ENCODE data around the gene LY6G5B.

LY6G5B gene

GRCh38 chr6:31640612-31641011 lies 29.2 kb upstream of the LY6G5B start:
- H4K20me1 ChIP-seq (ENCODE audit: insufficient read depth, low read length): no peaks in the 10 kb centered on the region
- no peak for DNase-seq
- no peak overlapping the region for H3K4me3 ChIP-seq (ENCODE audit: low read length)
- TF ChIP-seq EZH2 (optimal IDR thresholded peaks at IDR 0.05; ENCODE audit: low read depth, low read length): no peak
- TF ChIP-seq CTCF (IDR thresholded peaks at IDR 0.05; ENCODE audit: low read length): no peak
- TF ChIP-seq EZH2phosphoT487 (IDR thresholded peaks at IDR 0.05; ENCODE audit: low read length): no peak
- H3F3A ChIP-seq (ENCODE audit: insufficient read depth, low read length): peaks cover 27% of the 10 kb centered on the region
- no peak overlapping the region for H2AFZ ChIP-seq (ENCODE audit: low read length)
- H3K36me3 ChIP-seq (replicated peaks; ENCODE audit: insufficient read depth, low read length): no peaks in the 10 kb centered on the region
- H3K27ac ChIP-seq (ENCODE audit: low read length): no peak overlapping the region
- no peaks in the 10 kb centered on the region for H3K27me3 ChIP-seq (replicated peaks; ENCODE audit: insufficient read depth, low read length)
- no peaks in the 10 kb centered on the region for H3K4me1 ChIP-seq (ENCODE audit: low read length)
- H3K9ac ChIP-seq (ENCODE audit: low read length): no peak overlapping the region
- H3K79me2 ChIP-seq (ENCODE audit: low read length): no peaks in the 10 kb centered on the region
- H3K9me2 ChIP-seq (replicated peaks; ENCODE audit: insufficient read depth, low read length): no peaks in the 10 kb centered on the region
- no peak overlapping the region for H3K4me2 ChIP-seq (ENCODE audit: low read depth, low read length)
- no peaks in the 10 kb centered on the region for H3K9me3 ChIP-seq (replicated peaks; ENCODE audit: insufficient read depth, low read length)

GRCh38 chr6:31641370-31641769 lies 28.4 kb upstream of the LY6G5B start:
- H3K79me2 ChIP-seq (ENCODE audit: low read length): no peaks in the 10 kb centered on the region
- TF ChIP-seq EZH2 (optimal IDR thresholded peaks at IDR 0.05; ENCODE audit: low read depth, low read length): no peak
- no peak for TF ChIP-seq CTCF (IDR thresholded peaks at IDR 0.05; ENCODE audit: low read length)
- no peak for TF ChIP-seq EZH2phosphoT487 (IDR thresholded peaks at IDR 0.05; ENCODE audit: low read length)
- no peaks in the 10 kb centered on the region for H3K36me3 ChIP-seq (replicated peaks; ENCODE audit: insufficient read depth, low read length)
- no peak for DNase-seq
- H3K27me3 ChIP-seq (replicated peaks; ENCODE audit: insufficient read depth, low read length): no peaks in the 10 kb centered on the region
- no peak overlapping the region for H3K4me2 ChIP-seq (ENCODE audit: low read depth, low read length)
- no peak overlapping the region for H2AFZ ChIP-seq (ENCODE audit: low read length)
- no peak overlapping the region for H3K9ac ChIP-seq (ENCODE audit: low read length)
- peaks cover 26% of the 10 kb centered on the region for H3F3A ChIP-seq (ENCODE audit: insufficient read depth, low read length)
- H4K20me1 ChIP-seq (ENCODE audit: insufficient read depth, low read length): no peaks in the 10 kb centered on the region
- H3K9me3 ChIP-seq (replicated peaks; ENCODE audit: insufficient read depth, low read length): no peaks in the 10 kb centered on the region
- H3K4me3 ChIP-seq (ENCODE audit: low read length): no peak overlapping the region
- no peaks in the 10 kb centered on the region for H3K4me1 ChIP-seq (ENCODE audit: low read length)
- no peak overlapping the region for H3K27ac ChIP-seq (ENCODE audit: low read length)
- no peaks in the 10 kb centered on the region for H3K9me2 ChIP-seq (replicated peaks; ENCODE audit: insufficient read depth, low read length)

GRCh38 chr6:31642798-31643570 lies 26.8 kb upstream of the LY6G5B start:
- no peaks in the 10 kb centered on the region for H3K9me2 ChIP-seq (replicated peaks; ENCODE audit: insufficient read depth, low read length)
- no peaks in the 10 kb centered on the region for H3K36me3 ChIP-seq (replicated peaks; ENCODE audit: insufficient read depth, low read length)
- no peak overlapping the region for H3K27ac ChIP-seq (ENCODE audit: low read length)
- H2AFZ ChIP-seq (ENCODE audit: low read length): no peak overlapping the region
- TF ChIP-seq EZH2 (optimal IDR thresholded peaks at IDR 0.05; ENCODE audit: low read depth, low read length): no peak
- no peak for TF ChIP-seq EZH2phosphoT487 (IDR thresholded peaks at IDR 0.05; ENCODE audit: low read length)
- TF ChIP-seq CTCF (IDR thresholded peaks at IDR 0.05; ENCODE audit: low read length): no peak
- H3K4me3 ChIP-seq (ENCODE audit: low read length): no peak overlapping the region
- no peak overlapping the region for H3K4me2 ChIP-seq (ENCODE audit: low read depth, low read length)
- H3K27me3 ChIP-seq (replicated peaks; ENCODE audit: insufficient read depth, low read length): no peaks in the 10 kb centered on the region
- no peaks in the 10 kb centered on the region for H3K9me3 ChIP-seq (replicated peaks; ENCODE audit: insufficient read depth, low read length)
- no peak for DNase-seq
- H3K9ac ChIP-seq (ENCODE audit: low read length): no peak overlapping the region
- peaks cover 5% of the 10 kb centered on the region; the same call in 1 of the 2 replicates for H3K79me2 ChIP-seq (ENCODE audit: low read length)
- H3F3A ChIP-seq (ENCODE audit: insufficient read depth, low read length): peaks cover 16% of the 10 kb centered on the region
- no peaks in the 10 kb centered on the region for H3K4me1 ChIP-seq (ENCODE audit: low read length)
- H4K20me1 ChIP-seq (ENCODE audit: insufficient read depth, low read length): no peaks in the 10 kb centered on the region
